A549 (cell line): ENCODE results near the gene CCT3. TPM values are rescaled to one million over a fixed set of nuclear protein-coding genes. Genes with fewer than 3 reads are reported as not detected.

Experiments
- polyA plus RNA-seq, 4 experiments: library from polyadenylated mRNA; depleted of rRNA in 3 of 4; stranded (reverse); fragments of >200 nt; fragmentation: RNase III in 1 of 4; extraction: RNeasy Plus Mini Kit Qiagen cat#74134 plus additional on column Dnase treatment in 1 of 4; gene quantifications; 2 replicates in 3 of 4; 3 replicates in 1 of 4; pipeline ENCODE4 v1.2.3, GENCODE V29; 2011 to 2017

CCT3 gene
- polyA plus RNA-seq, 2 of the 4 experiments (the other 2 are of a cell fraction): 528 to 824 TPM

Other genes with a start within 250 kb of the CCT3 start
- 155 and 214 TPM in 2 replicates for gene LMNA, start 223.6 kb downstream of the CCT3 start, polyA plus RNA-seq (2011; rRNA removed)
- 286 to 310 TPM (median 288 TPM) in 3 replicates for gene LMNA, start 223.6 kb downstream of the CCT3 start, polyA plus RNA-seq (2017; fragmentation: RNase III; extraction: RNeasy Plus Mini Kit Qiagen cat#74134 plus additional on column Dnase treatment)
- 0.27 and 0.37 TPM in 2 replicates for gene SEMA4A, start 184.7 kb downstream of the CCT3 start, polyA plus RNA-seq (2011; rRNA removed)
- gene SEMA4A, start 184.7 kb downstream of the CCT3 start, polyA plus RNA-seq (2017; fragmentation: RNase III; extraction: RNeasy Plus Mini Kit Qiagen cat#74134 plus additional on column Dnase treatment): 0.04 to 0.09 TPM (median 0.07 TPM) in 3 replicates
- 30.7 and 38.8 TPM in 2 replicates for gene SLC25A44, start 144.2 kb downstream of the CCT3 start, polyA plus RNA-seq (2011; rRNA removed)
- 22.7 to 25.1 TPM (median 23.1 TPM) in 3 replicates for gene SLC25A44, start 144.2 kb downstream of the CCT3 start, polyA plus RNA-seq (2017; fragmentation: RNase III; extraction: RNeasy Plus Mini Kit Qiagen cat#74134 plus additional on column Dnase treatment)
- 61.4 and 63.9 TPM in 2 replicates for gene PMF1, start 125.3 kb downstream of the CCT3 start, polyA plus RNA-seq (2011; rRNA removed)
- 57.7 to 59.8 TPM (median 59.4 TPM) in 3 replicates for gene PMF1, start 125.3 kb downstream of the CCT3 start, polyA plus RNA-seq (2017; fragmentation: RNase III; extraction: RNeasy Plus Mini Kit Qiagen cat#74134 plus additional on column Dnase treatment)
- 0.12 and 0.42 TPM in 2 replicates for gene BGLAP, start 96.1 kb downstream of the CCT3 start, polyA plus RNA-seq (2011; rRNA removed)
- 0.23 to 0.30 TPM in 2 of 3 replicates, not detected in the other for gene BGLAP, start 96.1 kb downstream of the CCT3 start, polyA plus RNA-seq (2017; fragmentation: RNase III; extraction: RNeasy Plus Mini Kit Qiagen cat#74134 plus additional on column Dnase treatment)
- gene PAQR6, start 90.2 kb downstream of the CCT3 start, polyA plus RNA-seq (2011; rRNA removed): 2.4 and 2.8 TPM in 2 replicates
- gene PAQR6, start 90.2 kb downstream of the CCT3 start, polyA plus RNA-seq (2017; fragmentation: RNase III; extraction: RNeasy Plus Mini Kit Qiagen cat#74134 plus additional on column Dnase treatment): 5.6 to 10.6 TPM (median 8.6 TPM) in 3 replicates
- 25.6 and 38.0 TPM in 2 replicates for gene SMG5, start 55.5 kb downstream of the CCT3 start, polyA plus RNA-seq (2011; rRNA removed)
- gene SMG5, start 55.5 kb downstream of the CCT3 start, polyA plus RNA-seq (2017; fragmentation: RNase III; extraction: RNeasy Plus Mini Kit Qiagen cat#74134 plus additional on column Dnase treatment): 46.4 to 51.5 TPM (median 48.7 TPM) in 3 replicates
- 7.2 and 7.5 TPM in 2 replicates for gene TMEM79, start 54.0 kb downstream of the CCT3 start, polyA plus RNA-seq (2011; rRNA removed)
- 5.7 to 6.3 TPM (median 6.3 TPM) in 3 replicates for gene TMEM79, start 54.0 kb downstream of the CCT3 start, polyA plus RNA-seq (2017; fragmentation: RNase III; extraction: RNeasy Plus Mini Kit Qiagen cat#74134 plus additional on column Dnase treatment)
- 12.4 and 16.9 TPM in 2 replicates for gene GLMP, start 42.6 kb downstream of the CCT3 start, polyA plus RNA-seq (2011; rRNA removed)
- gene GLMP, start 42.6 kb downstream of the CCT3 start, polyA plus RNA-seq (2017; fragmentation: RNase III; extraction: RNeasy Plus Mini Kit Qiagen cat#74134 plus additional on column Dnase treatment): 23.0 to 32.5 TPM (median 29.0 TPM) in 3 replicates
- not detected in 2 replicates for gene VHLL, start 39.0 kb downstream of the CCT3 start, polyA plus RNA-seq (2011; rRNA removed)
- gene VHLL, start 39.0 kb downstream of the CCT3 start, polyA plus RNA-seq (2017; fragmentation: RNase III; extraction: RNeasy Plus Mini Kit Qiagen cat#74134 plus additional on column Dnase treatment): not detected in 3 replicates
- 3.9 and 4.7 TPM in 2 replicates for gene TSACC, start 234 bp upstream of the CCT3 start, polyA plus RNA-seq (2011; rRNA removed)
- gene TSACC, start 234 bp upstream of the CCT3 start, polyA plus RNA-seq (2017; fragmentation: RNase III; extraction: RNeasy Plus Mini Kit Qiagen cat#74134 plus additional on column Dnase treatment): 2.6 to 3.2 TPM (median 3.0 TPM) in 3 replicates
- 0.04 and 0.06 TPM in 2 replicates for gene RHBG, start 30.9 kb upstream of the CCT3 start, polyA plus RNA-seq (2011; rRNA removed)
- 0.08 TPM in 1 of 3 replicates, not detected in the others for gene RHBG, start 30.9 kb upstream of the CCT3 start, polyA plus RNA-seq (2017; fragmentation: RNase III; extraction: RNeasy Plus Mini Kit Qiagen cat#74134 plus additional on column Dnase treatment)
- gene MEF2D, start 162.5 kb upstream of the CCT3 start, polyA plus RNA-seq (2011; rRNA removed): 16.8 and 20.8 TPM in 2 replicates
- gene MEF2D, start 162.5 kb upstream of the CCT3 start, polyA plus RNA-seq (2017; fragmentation: RNase III; extraction: RNeasy Plus Mini Kit Qiagen cat#74134 plus additional on column Dnase treatment): 20.7 to 23.4 TPM (median 22.8 TPM) in 3 replicates
- 15.4 and 15.6 TPM in 2 replicates for gene IQGAP3, start 234.3 kb upstream of the CCT3 start, polyA plus RNA-seq (2011; rRNA removed)
- 16.0 to 17.0 TPM (median 17.0 TPM) in 3 replicates for gene IQGAP3, start 234.3 kb upstream of the CCT3 start, polyA plus RNA-seq (2017; fragmentation: RNase III; extraction: RNeasy Plus Mini Kit Qiagen cat#74134 plus additional on column Dnase treatment)
- not detected in 2 replicates for gene TTC24, start 241.4 kb upstream of the CCT3 start, polyA plus RNA-seq (2011; rRNA removed)
- gene TTC24, start 241.4 kb upstream of the CCT3 start, polyA plus RNA-seq (2017; fragmentation: RNase III; extraction: RNeasy Plus Mini Kit Qiagen cat#74134 plus additional on column Dnase treatment): not detected in 3 replicates